Keratinocyte (primary cell): ENCODE results near the gene LYZL4. TPM values are rescaled to one million over a fixed set of nuclear protein-coding genes. Genes with fewer than 3 reads are reported as not detected.

ENCODE experiments used
- DNase-seq: peaks from one replicate; pipeline ENCODE4 v3.0.0-alpha.2; 2011; ENCODE audit warnings: low read depth, missing footprints, low spot score
- FAIRE-seq: peaks from 2 replicates; lab custom pipeline; 2011; peaks lifted over from hg19 to GRCh38; lab: Jason Lieb, UNC
- H2AFZ ChIP-seq: 2 replicates; pipeline ENCODE4 v1.6.0; 2012; ENCODE audit warnings: low read length, control low read depth, inconsistent platforms; ENCODE audit not compliant: control insufficient read depth
- H3K27ac ChIP-seq: 2 replicates; pipeline ENCODE4 v1.5.1; 2011; ENCODE audit warnings: low read length; ENCODE audit not compliant: control insufficient read depth, insufficient read depth
- H3K27me3 ChIP-seq: 3 replicates; pipeline ENCODE4 v1.6.0; 2011; ENCODE audit warnings: low read length; ENCODE audit not compliant: control insufficient read depth, insufficient read depth; ENCODE audit errors: extremely low read depth
- H3K36me3 ChIP-seq, 2 experiments: 2 replicates in 1 of 2; 3 replicates in 1 of 2; pipeline ENCODE4 v1.5.1; 2011; ENCODE audit warnings: low read length in 2 of 2, mild to moderate bottlenecking in 1 of 2; ENCODE audit not compliant: control insufficient read depth in 2 of 2, insufficient read depth in 2 of 2; ENCODE audit errors: extremely low read depth in 1 of 2
- H3K4me1 ChIP-seq: 3 replicates; pipeline ENCODE4 v1.5.1; 2011; ENCODE audit warnings: low read length; ENCODE audit not compliant: control insufficient read depth, insufficient read depth; ENCODE audit errors: extremely low read depth
- H3K4me2 ChIP-seq: 3 replicates; pipeline ENCODE4 v1.6.0; 2011; ENCODE audit warnings: low read depth, low read length; ENCODE audit not compliant: control insufficient read depth, insufficient read depth; ENCODE audit errors: extremely low read depth
- H3K4me3 ChIP-seq, 3 experiments: fragments of 200-600 bp in 1 of 3; sonication (generic) in 1 of 3; 2 replicates in 2 of 3; 3 replicates in 1 of 3; pipeline ENCODE4 v1.5.1; 2011 to 2016; ENCODE audit warnings: low read length in 3 of 3, mild to moderate bottlenecking in 3 of 3, control low read depth in 2 of 3, inconsistent platforms in 1 of 3, low read depth in 1 of 3, mixed read lengths in 1 of 3, mixed run types in 1 of 3, moderate library complexity in 1 of 3; ENCODE audit not compliant: control insufficient read depth in 2 of 3, insufficient read depth in 2 of 3; ENCODE audit errors: extremely low read depth in 1 of 3
- H3K79me2 ChIP-seq: 2 replicates; pipeline ENCODE4 v1.6.0; 2012; ENCODE audit warnings: low read length; ENCODE audit not compliant: control insufficient read depth, insufficient read depth
- H3K9ac ChIP-seq: 3 replicates; pipeline ENCODE4 v1.6.0; 2011; ENCODE audit warnings: low read length; ENCODE audit not compliant: control insufficient read depth, insufficient read depth; ENCODE audit errors: extremely low read depth
- H3K9me1 ChIP-seq: 3 replicates; pipeline ENCODE4 v1.6.0; 2011; ENCODE audit warnings: low read length; ENCODE audit not compliant: control insufficient read depth, insufficient read depth; ENCODE audit errors: extremely low read depth
- H3K9me3 ChIP-seq: 2 replicates; pipeline ENCODE4 v1.5.1; 2012; ENCODE audit warnings: low read depth, low read length; ENCODE audit not compliant: control insufficient read depth
- H4K20me1 ChIP-seq: 3 replicates; pipeline ENCODE4 v1.6.0; 2011; ENCODE audit warnings: low read length; ENCODE audit not compliant: control insufficient read depth, insufficient read depth; ENCODE audit errors: extremely low read depth
- CTCF ChIP-seq, 3 experiments: IDR thresholded peaks in 1 of 3; conservative IDR thresholded peaks in 1 of 3; optimal IDR thresholded peaks in 1 of 3; 2 replicates in 2 of 3; 3 replicates in 1 of 3; pipeline versions ENCODE3 to v1.5.1; 2011; ENCODE audit warnings: low read length in 3 of 3, mild to moderate bottlenecking in 3 of 3, moderate library complexity in 2 of 3, control low read depth in 1 of 3, inconsistent platforms in 1 of 3; ENCODE audit not compliant: insufficient read depth in 2 of 3; ENCODE audit errors: extremely low read depth in 1 of 3
- EZH2 ChIP-seq: IDR thresholded peaks from one replicate; pipeline ENCODE4 v1.6.1; 2012; ENCODE audit warnings: inconsistent platforms, mild to moderate bottlenecking, low read length, moderate library complexity
- dilution Hi-C: fragments of 300-500 bp; cut with MboI; formaldehyde crosslinking; loops from one replicate; pipeline ENCODE4 v1.7.0; 2020; ENCODE audit warnings: low sequenced_read_pairs; ENCODE audit not compliant: extremely low pct_ligation_motif_present
- polyA plus RNA-seq, 5 experiments: library from polyadenylated mRNA; depleted of rRNA in 3 of 5; stranded (reverse) in 3 of 5; stranded (forward) in 1 of 5; unstranded in 1 of 5; fragments of >200 nt; gene quantifications; 1 replicate in 1 of 5; 2 replicates in 3 of 5; 3 replicates in 1 of 5; pipeline versions ENCODE4 v1.2.1 to v1.2.3, GENCODE V29; 2011 to 2012; ENCODE audit warnings: missing spikeins in 2 of 5, low read depth in 1 of 5, low replicate concordance in 1 of 5

The LYZL4 gene
- polyA plus RNA-seq, 1 donor (not counting 4 experiments of a cell fraction or from before 2014, with no cell fraction given) = not detected

DNA sequence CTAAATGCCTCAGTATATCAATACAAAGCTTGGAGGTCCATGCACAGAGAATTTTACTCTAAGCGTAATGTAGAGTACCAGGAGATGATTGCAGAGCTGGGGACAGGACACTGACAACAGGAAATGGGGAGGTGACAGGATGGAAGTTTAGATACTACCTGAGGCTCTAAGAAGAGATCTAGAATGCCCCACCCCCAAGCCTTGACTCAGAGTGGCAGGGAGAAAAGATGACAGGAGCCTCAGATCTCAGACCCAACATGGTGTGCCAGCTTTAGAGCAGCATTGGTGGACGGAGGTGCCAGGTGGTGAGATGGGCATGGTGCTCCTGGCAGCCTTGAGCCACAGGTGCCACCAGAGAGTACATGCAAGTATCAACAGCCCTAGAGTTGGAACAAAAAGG lies 62.5 kb downstream of the LYZL4 start:
- dilution Hi-C loops = no loop called here
- Histone ChIP-seq H3K4me2 (no peak overlapping the region), H3K27ac (no peak overlapping the region), H3K9me3 (no peaks in the 10 kb centered on the region), H3K4me3 (no peak overlapping the region), H2AFZ (no peak overlapping the region), H3K36me3 (no peaks in the 10 kb centered on the region), H3K27me3 (peaks cover 10% of the 10 kb centered on the region), H3K9me1 (no peaks in the 10 kb centered on the region), H3K79me2 (no peaks in the 10 kb centered on the region), H3K4me1 (no peaks in the 10 kb centered on the region), H4K20me1 (no peaks in the 10 kb centered on the region), H3K9ac (no peak overlapping the region)
- DNase-seq (no peak), FAIRE-seq (no peak)
- no peak for TF ChIP-seq CTCF (optimal IDR thresholded peaks at IDR 0.05 in 1 of 3, IDR thresholded peaks at IDR 0.05 in 1 of 3, conservative IDR thresholded peaks at IDR 0.05 in 1 of 3; ENCODE audit: extremely low read depth in 1 of 3, insufficient read depth in 2 of 3, low read length in 3 of 3)
- no peak for TF ChIP-seq EZH2

Other genes starting within 250 kb of the LYZL4 start
- gene CCK, start 144.4 kb downstream of the LYZL4 start, polyA plus RNA-seq = 5.7 to 8.2 TPM (median 7.2 TPM) in 3 replicates
- 4.5 to 10.0 TPM (median 8.5 TPM) in 3 replicates for gene VIPR1, start 92.0 kb upstream of the LYZL4 start, polyA plus RNA-seq
- gene SEC22C, start 171.4 kb upstream of the LYZL4 start, polyA plus RNA-seq = 45.3 to 58.4 TPM (median 54.9 TPM) in 3 replicates
- gene SS18L2, start 180.2 kb upstream of the LYZL4 start, polyA plus RNA-seq = 27.6 to 48.3 TPM (median 36.2 TPM) in 3 replicates
- 15.2 to 38.6 TPM (median 25.3 TPM) in 3 replicates for gene NKTR, start 190.1 kb upstream of the LYZL4 start, polyA plus RNA-seq
- gene ZBTB47, start 243.1 kb upstream of the LYZL4 start, polyA plus RNA-seq = 5.1 to 10.6 TPM (median 8.0 TPM) in 3 replicates